ENCODE results near the gene IQCH.
A peak's percentile ranks its signal among the peaks of the same experiment; 100 is the strongest.
"Not testable (repeated sequence)": the region's sequence is repeated elsewhere in the genome, so short reads cannot be mapped to it uniquely, and the experiment has no call there.

IQCH gene

DNA sequence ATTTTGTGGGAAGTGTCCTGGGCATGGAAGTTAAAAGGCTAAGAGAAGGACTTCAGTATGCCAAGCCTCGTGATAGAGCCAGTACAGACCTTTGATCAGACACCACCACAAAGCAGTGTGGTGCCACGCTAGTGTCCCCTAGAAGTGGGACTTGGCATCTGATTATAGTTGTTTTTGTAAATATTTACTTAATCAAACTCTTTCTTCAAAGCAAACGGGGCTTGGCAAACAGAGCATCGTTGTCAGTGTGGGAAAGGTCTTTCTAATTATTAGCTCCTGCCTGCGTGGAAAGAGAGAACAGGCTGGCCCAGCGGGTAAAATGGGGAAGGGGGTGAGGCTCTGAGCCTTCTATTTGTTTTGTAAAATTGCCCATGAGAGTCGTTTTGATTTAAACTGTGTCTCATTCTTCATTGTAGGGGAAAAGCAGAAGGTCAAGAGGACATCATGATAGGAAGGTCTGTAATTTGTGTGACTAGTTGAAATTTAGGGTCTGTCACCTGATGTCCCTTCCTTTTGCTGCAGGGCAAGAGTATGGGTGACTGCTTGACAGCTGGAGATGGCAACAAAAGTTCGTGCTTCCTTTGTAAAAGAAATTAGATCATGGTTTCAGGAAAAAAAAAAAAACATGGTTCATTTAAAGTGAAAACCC, 105.0 kb downstream of the IQCH start:
- peak in 2 of 4 experiments; percentile 3 for DNase-seq

DNA sequence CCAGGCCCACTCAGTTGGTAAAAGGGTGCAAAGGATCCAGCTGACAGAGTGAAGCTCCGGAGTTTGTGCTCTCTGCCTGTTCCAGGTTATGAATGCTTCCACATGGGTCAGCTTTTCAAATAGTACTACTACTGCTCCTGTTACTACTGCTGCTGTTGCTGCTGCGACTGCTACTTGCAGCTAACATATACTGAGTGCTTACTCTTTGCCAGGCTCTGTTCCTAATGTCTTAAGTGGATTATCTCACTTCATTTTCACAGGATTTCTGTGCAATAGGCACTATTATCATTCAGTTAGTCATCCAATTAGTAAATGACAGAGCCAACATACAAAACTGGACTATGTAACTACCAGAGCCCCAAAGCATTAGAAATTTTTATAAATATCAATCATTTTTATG, 106.5 kb downstream of the IQCH start:
- no peak for DNase-seq

DNA sequence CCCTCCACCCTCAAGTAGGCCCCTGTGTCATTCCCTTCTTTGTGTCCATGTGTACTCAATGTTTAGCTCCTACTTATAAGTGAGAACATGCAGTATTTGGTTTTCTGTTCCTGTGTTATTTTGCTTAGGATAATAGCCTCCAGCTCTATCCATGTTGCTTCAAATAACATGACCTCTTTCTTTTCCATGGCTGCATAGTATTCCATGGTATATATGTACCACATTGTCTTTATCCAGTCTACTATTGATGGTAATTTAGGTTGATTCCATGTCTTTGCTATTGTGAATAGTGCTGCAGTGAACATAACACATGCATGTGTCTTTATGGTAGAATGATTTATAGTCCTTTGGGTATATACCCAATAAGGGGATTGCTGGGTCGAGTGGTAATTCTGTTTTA, 109.1 kb downstream of the IQCH start:
- DNase-seq = not testable (repeated sequence)

DNA sequence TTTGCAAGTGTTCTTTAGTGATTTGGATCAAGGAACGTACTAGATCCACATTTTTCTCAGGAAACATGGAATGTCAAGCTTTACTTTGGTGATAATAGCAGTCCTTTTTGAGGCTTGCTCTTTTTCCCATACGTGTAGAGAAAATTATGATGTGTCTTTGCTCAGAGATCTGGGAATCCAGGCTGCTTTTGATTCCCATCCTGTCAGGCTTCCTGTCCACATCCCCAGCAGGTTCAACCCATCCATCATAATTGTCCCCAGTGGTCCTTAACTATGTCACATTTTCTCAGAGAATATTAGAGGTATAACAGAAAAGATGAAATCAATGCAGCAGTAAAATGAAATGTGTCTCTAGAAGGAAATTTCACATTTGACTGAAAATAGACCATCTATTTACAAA, 111.4 kb downstream of the IQCH start:
- DNase-seq = no peak

DNA sequence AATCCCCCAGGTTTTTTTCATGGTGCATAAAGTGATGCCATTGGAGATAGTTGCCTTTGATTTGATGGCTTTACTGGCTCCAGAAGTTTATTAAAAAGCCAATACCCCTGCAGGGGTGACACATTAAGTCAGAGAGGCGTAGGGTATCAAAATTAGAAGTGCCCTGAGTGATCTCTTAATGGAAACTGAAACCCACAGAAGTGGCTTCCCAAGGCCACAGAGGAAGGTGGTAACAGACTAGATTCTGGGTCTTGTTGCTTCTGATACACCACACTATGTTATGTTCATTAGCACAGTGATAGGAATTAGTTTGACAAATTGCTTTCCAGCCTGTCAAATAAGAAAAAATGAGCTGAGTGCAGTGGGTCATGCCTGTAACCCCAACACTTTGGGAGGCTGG, 112.3 kb downstream of the IQCH start:
- DNase-seq = no peak

DNA sequence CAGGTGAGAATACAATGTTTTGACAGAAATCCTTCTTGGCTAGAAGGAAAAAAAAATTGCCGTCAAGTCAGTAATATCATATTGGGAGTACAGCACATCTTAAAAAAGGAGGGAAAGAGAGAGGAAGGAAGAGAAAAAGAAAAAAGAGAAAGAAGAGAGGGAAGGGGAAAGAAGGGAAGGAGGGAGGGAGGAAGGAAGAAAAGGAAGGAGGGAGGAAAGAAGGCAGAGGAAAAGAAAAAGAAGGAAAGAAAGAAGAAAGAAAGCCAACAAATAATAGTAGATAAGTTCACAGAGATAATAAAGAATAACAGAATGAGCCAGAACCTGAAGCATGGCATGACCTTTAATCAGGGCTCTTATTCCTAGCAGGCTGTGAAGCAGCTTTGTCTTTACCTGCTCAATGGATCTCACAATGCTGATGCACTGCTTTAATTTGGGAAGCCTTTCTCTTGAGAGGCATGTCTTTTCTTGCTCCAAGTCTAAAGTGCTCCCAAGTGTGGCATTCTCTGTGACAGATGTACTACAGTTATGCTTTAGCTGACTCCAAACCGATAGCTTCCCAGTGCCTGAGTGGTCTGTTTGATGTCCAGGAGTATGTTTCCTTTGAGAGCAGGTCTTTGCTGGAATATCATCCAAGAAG, 114.9 kb downstream of the IQCH start:
- DNase-seq = no peak

DNA sequence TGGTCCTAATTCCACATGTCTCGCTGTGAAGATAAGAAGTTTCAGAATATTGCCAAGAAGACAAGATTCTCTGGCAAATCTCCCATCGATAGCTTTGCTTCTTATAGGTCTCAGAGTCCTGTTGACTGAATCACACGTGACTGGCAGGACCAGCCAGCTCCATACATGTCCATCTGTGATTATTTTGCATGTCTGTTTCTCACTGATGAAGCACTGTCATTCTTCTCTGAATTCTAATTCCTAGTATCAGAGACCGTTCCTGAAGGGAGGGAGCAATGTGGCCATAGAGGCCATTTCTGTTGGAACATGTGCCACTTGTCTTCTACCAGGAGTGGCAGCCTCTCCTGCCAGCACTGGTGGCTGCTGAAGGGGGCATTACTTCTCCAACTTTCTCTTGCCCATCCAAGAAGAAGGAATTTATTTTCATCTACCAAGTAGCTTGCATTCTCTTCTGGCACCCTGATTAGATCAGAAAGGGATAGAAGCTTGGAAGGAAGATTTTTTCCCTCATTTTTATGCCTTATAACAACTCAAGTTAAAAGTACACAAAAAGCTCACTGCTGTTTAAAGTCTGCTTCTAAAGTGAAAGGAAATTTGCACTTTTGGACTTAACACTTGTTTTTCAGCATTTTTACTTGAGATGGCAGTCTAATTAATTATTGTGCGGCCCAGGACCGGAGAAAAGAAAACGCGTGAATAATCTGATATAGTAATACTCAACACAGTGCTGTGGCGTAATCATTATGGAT, 115.8 kb downstream of the IQCH start:
- no peak for DNase-seq

DNA sequence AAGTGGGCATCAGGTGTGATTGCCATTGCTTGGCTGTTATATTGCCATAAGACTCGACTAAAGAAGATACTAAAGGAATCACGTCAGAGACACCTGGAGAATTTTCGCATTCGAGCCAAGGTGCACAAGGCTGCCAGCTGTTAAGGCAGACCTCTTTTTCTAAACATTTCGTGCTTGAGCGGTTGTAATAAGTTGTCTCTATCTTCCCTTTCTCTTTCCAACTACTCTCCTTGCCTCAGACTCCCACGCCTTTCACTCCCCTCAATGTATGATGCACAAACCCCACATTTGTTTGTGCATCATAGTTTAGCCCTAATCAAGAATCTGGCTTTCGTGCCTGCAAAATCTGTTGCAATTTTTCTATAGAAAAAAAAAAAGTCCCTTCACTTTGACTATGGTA, 118.0 kb downstream of the IQCH start:
- DNase-seq = no peak

DNA sequence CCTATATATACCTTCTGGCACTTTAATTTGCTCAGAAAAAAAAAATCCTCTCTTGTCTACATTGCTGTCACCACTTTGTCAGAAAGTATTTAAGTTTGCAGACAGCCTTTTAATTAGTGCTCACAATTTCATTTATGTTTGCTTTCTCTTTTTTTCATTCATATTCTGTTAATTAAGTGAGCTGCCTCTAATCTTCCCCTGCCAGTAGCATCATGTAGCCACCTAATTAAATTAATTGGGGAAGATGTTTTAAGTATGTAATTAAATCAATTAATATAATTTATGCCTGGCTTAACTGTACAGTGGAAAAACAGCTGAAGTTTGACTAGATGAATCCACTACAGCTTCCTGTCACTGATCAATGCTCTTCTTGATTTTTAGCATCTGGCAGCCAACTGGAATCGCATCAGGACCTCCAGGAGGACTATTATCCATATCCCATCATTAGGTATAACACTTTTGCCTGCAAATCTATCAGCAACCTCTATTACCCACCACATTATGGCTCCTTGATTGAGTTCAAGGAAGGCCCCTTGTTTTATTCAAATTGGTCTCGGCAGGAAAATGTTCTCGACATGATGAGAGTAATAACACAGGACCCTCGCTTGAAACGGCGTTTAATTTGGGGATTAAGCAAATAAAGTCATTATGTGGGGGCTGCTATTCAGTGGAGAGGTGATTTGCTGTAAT, 118.5 kb downstream of the IQCH start:
- no peak for DNase-seq

DNA sequence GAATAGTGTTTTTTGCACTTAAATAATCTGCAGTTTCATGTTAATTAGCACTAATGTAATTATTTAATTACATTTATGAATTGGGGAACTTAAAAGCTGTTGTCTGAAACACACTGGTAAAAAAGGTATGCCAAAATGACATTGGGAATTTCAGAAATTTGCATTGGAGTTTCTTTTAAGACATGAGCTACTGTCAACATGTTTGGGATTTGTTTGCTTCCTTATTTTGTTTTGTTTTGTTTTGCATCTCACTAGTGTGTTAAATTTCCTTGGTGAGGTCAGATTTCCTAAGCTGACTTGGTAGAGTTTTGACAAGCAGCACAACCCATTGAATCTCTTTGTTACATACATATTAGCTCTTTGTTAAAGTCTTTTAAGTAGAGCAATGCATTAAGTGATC, 119.4 kb downstream of the IQCH start:
- DNase-seq = no peak

DNA sequence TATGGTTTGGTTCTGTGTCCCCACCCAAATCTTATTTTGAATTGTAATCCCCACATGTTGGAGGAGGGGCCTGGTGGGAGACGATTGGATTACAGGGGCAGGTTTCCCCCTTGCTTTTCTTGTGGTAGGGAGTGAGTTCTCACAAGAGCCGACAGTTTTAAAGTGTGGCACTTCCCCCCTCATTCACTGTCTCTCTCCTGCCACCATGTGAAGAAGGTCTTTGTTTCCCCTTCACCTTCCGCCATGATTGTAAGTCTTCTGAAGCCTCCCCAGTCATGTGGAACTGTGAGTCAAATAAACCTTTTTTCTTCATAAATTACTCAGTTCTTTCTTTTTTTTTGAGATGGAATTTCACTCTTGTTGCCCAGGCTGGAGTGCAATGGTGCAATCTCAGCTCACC, 124.9 kb downstream of the IQCH start:
- DNase-seq = no peak

DNA sequence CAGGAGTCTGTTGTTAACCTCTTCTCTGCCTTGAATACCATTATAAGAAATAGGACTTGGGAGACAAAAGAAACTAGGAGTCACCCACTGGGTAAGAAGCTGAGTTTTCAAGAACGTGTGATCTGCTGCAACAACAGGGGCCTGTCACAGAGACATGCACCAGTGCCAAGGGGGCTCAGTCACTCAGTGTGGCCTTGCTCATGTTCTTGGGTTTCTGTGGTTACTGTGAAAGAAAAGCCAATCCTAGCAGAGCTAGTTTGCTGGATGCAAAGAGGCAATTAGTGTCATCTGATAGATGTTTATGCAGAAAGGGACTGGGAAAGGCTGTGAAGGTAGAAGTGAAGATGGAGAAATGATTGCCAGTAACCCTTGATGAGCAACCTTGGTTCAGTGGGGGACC, 126.3 kb downstream of the IQCH start:
- no peak for DNase-seq

DNA sequence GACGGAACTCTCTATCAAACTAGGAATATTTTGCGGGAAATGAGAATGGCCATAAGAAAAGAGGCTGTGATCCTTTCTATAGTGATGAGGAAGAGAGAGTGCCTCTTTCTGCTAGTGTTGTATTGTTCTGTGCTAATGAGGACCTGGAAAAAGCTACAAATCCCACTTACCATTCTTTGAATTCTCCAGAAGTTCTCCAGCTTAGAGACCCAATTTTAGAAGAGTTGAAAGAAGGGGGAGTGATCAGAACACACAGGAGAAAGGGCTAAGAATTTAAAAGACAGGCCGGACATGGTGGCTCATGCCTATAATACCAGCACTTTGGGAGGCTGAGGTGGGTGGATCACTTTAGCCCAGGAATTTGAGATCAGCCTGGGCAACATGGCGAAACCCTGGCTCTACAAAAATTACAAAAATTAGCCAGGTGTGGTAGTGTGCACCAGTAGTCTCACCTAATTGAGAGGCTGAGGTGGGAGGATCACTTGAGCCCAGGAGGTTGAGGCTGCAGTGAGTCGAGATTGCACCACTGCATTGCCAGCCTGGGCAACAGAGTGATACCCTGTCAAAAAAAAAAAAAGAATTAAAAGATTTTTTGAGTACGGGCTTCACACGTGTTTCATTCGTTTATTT, 126.9 kb downstream of the IQCH start:
- no peak for DNase-seq

DNA sequence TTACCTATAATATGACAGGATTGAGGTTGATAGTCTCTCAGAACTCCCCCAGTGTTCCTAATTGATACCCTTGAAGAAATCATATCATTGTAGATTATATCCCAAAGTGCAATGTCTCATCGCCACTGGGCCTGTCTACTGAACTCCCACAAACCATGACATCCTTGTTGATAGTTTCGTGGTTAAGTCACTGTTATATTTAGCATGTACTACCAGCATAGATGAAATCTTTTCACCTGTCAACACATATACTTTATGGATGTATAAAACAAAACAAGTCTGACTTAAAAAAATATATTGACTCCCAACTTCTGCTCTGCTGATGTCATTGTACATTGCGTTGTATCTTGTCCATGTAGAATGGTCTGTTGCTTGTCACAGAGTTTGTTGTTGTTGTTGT, 128.1 kb downstream of the IQCH start:
- no peak for DNase-seq

DNA sequence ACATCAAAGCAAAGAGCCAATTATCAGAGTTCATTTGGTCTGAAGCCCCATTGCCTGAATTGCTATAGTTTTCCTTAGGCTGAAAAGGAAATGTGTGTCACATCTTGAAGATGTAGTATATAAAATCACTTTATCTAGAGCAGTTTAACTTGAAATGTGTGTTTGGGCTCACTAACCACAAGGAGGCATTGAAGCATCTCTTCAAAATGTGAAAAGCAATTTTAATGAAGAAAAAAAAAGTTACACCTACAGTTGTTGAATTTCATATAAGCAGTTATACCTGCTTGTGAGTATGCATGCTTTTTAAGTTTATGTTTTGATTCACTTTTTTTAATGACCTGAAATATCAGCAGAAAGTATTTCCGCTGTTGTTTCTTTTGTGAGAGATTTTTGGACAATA, 129.3 kb downstream of the IQCH start:
- peak in 1 of 4 experiments; percentile 15 for DNase-seq

DNA sequence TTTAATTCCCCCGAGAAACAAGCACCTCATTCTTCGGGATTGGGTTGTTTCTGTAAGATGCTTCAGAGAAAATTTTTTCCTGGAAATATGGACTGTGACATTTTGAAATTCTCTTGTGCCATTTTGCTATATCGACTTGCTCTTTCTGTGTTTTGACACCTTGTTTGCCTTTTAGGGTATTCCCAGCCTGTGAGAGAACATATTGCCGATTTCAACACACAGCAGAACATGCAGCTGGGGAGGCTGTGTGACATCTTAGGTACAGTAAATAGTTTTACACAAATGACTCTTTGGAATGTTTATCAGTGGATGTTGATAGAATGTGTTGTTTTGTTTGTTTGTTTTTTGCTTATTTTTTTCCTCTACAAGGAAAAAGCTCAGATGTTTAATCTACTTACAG, 130.2 kb downstream of the IQCH start:
- no peak for DNase-seq

DNA sequence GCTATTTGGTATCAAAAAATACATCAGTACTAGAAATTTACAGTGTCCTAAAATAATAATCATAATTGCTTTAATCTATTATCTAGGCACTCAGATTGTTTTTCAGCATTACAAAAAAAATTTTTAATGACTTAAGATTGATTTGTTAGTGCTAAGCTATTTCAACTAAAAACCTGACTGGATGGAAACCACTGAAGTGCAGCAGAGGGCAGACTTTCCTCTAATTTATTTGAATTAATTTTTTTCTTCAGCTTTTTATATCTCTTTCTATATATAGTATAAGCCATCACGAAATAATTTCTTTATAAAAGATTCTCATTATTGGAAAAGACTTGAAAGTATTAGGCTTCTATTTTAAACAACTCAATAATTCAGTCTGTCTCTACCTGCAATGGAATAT, 131.4 kb downstream of the IQCH start:
- no peak for DNase-seq

DNA sequence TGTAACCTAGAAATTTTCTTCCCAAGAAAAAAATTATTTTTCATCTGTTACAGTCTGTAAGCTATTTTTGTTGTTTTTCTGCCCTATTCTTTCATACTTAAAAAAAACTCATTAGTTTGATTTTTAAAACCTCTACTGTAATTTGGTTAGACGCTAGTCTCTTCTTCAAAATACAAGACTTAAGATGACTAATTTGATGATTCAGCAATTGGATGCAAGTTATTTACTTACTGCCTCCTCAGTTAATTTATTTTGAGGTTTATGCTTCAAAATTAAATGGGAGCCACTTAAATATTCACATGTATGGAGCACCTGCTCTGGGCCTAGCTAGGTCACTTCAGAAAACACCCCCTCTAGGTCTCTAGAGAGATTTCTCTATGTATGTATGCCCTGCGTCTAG, 132.4 kb downstream of the IQCH start:
- no peak for DNase-seq

DNA sequence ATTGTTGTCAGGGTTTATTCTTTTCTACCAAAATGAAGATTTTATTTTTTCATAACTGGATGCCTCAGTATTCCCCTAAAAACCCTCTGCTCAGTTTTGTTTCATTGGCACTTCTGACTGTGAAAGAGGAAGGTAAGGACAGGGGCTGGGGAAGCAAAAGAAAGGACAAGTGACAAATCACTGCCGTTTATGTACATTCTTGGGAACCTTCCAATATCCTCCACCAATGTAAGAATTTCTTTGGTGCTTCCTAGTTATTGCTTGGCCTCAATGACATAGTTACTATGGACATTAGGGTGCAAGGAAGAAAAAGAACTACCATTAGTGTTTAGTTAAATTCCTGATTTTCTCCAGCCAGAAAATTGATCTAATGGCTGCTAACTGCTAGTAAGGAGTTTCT, 135.4 kb downstream of the IQCH start:
- DNase-seq = peak; percentile 16 to 57 (median 38)

DNA sequence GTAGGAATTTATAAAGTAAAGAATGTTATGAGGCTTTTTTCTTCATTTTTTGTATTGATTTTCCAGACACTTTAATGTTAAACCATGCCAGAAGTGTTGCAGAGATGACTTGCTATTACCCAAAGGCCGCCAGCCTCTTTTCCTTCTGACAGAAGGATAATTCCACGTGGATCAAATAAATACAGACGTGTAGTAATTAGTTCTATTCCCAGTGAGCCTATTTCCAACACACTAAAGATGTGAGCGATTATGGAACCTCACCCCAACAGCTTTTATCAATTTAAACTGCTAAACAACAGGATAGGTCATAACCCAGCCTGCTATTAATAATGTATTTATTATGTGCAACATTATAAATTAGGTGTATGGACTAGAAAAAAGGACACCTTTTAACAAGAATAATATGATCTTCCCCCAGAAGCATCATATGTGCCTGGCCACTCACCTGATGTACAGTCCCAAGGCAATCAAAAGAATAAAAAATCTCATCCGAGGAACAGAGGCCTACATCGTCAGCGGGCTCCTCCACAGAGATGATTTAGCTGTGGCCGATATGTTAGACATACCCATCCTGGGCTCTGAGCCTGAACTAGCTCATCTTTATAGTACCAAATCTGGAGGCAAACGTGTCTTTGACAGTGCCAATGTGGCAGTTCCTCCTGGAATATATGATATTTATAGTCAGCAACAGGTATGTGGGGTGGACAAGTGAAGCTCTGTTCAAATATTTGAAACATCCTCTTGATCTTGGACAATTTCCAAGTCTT, 140.5 kb downstream of the IQCH start:
- no peak for DNase-seq

DNA sequence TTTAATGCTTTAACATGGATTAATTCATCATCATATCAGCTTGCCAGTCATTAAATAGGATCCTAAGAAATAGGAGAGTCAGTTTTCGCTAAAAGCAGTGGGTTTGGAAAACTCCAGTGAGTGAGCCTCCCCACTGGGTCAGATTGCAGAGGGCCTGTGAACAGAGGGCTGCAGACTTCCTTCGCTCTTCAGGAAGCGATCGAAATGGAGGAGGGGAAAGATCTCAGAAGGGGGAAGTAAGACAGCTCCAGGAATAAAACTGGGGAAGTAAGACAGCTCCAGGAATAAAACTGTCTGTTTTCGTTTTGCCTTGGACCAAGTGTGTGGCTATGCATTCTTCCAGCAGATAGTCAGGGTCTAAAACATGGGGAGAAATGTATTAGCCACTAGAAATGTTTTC, 141.5 kb downstream of the IQCH start:
- peak; percentile 50 to 79 (median 71) for DNase-seq

DNA sequence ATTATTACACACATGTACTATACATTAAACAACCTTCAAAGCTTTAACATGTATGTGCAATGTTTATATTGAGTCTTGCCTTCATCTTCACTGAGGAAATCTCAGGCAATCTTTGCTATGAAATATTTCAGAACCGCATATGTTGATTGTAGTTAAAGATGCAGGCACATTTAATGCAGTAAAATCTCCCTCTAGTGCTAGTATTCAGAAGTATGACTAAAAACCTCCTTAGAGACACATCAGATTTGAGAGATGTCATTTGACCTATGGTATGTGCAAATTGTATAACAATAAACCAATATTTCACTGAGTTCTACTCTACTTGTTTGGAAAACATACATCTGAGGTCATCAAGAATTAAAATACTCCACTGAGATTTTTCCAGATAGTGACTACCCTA, 142.6 kb downstream of the IQCH start:
- no peak for DNase-seq
